ENCODE results near the gene HLA-C.
A peak's percentile ranks its signal among the peaks of the same experiment; 100 is the strongest.
"Not testable (repeated sequence)": the region's sequence is repeated elsewhere in the genome, so short reads cannot be mapped to it uniquely, and the experiment has no call there.

HLA-C gene

GRCh38 chr6:31289788-31290187, 17.9 kb upstream of the HLA-C start:
- H3K4me1 Mint-ChIP-seq, result peaks cover 3% of the 10 kb centered on the region
- H3K4me3 Mint-ChIP-seq, result no peak overlapping the region
- ATAC-seq (ENCODE audit: low read depth) (no peak), DNase-seq (ENCODE audit: low spot score in 2 of 2) (no peak)
- no peaks in the 10 kb centered on the region for H3K9me3 Mint-ChIP-seq
- peaks cover 12% of the 10 kb centered on the region for H3K27me3 Mint-ChIP-seq
- H3K27ac Mint-ChIP-seq, result no peak overlapping the region
- no peaks in the 10 kb centered on the region for H3K36me3 Mint-ChIP-seq

- Mint-ChIP-seq H3K27ac (no peak overlapping the region), H3K9me3 (no peaks in the 10 kb centered on the region), H3K27me3 (peaks cover 12% of the 10 kb centered on the region)
Measured at GRCh38 chr6:31287619-31288018, 15.7 kb upstream of the HLA-C start.

GRCh38 chr6:31285982-31286381, 14.1 kb upstream of the HLA-C start:
- H3K27me3 Mint-ChIP-seq, result peaks cover 5% of the 10 kb centered on the region
- H3K4me1 Mint-ChIP-seq, result peaks cover 3% of the 10 kb centered on the region
- ATAC-seq (ENCODE audit: low read depth) (no peak), DNase-seq (ENCODE audit: low spot score in 2 of 2) (no peak)
- no peak overlapping the region for H3K4me3 Mint-ChIP-seq
- peaks cover 2% of the 10 kb centered on the region for H3K36me3 Mint-ChIP-seq
- peaks cover 3% of the 10 kb centered on the region for H3K9me3 Mint-ChIP-seq
- no peak overlapping the region for H3K27ac Mint-ChIP-seq

More at GRCh38 chr6:31287619-31288018, 15.7 kb upstream of the HLA-C start:
- Mint-ChIP-seq H3K4me1 (peaks cover 3% of the 10 kb centered on the region), H3K4me3 (no peak overlapping the region), H3K36me3 (peaks cover 2% of the 10 kb centered on the region)
- ATAC-seq (ENCODE audit: low read depth), result no peak
- DNase-seq (ENCODE audit: low spot score in 2 of 2), result no peak

- Mint-ChIP-seq H3K27ac (no peak overlapping the region), H3K4me1 (peaks cover 3% of the 10 kb centered on the region), H3K9me3 (peaks cover 3% of the 10 kb centered on the region), H3K27me3 (peaks cover 5% of the 10 kb centered on the region), H3K36me3 (peaks cover 2% of the 10 kb centered on the region), H3K4me3 (no peak overlapping the region)
- ATAC-seq (ENCODE audit: low read depth) (no peak), DNase-seq (ENCODE audit: low spot score in 2 of 2) (no peak)
Measured at GRCh38 chr6:31285486-31285885, 13.6 kb upstream of the HLA-C start.

GRCh38 chr6:31279647-31280046, 7.8 kb upstream of the HLA-C start:
- not testable (repeated sequence) for H3K4me1 Mint-ChIP-seq; ATAC-seq (ENCODE audit: low read depth); DNase-seq (ENCODE audit: low spot score in 2 of 2); H3K4me3 Mint-ChIP-seq; H3K36me3 Mint-ChIP-seq; H3K9me3 Mint-ChIP-seq; H3K27ac Mint-ChIP-seq; H3K27me3 Mint-ChIP-seq

GRCh38 chr6:31272836-31273626, 1.1 kb upstream of the HLA-C start:
- DNase-seq (ENCODE audit: low spot score in 2 of 2), result no peak
- Mint-ChIP-seq H3K4me1 (peaks cover 30% of the 10 kb centered on the region), H3K9me3 (peaks cover 2% of the 10 kb centered on the region), H3K36me3 (peaks cover 20% of the 10 kb centered on the region), H3K27me3 (no peaks in the 10 kb centered on the region), H3K27ac (peak overlapping the region; percentile 100), H3K4me3 (peak overlapping the region; percentile 98)
- ATAC-seq (ENCODE audit: low read depth), result no peak

GRCh38 chr6:31272436-31272835, 544 bp upstream of the HLA-C start:
- ATAC-seq (ENCODE audit: low read depth), result peak; percentile 12
- Mint-ChIP-seq H3K4me1 (peaks cover 34% of the 10 kb centered on the region), H3K36me3 (peaks cover 25% of the 10 kb centered on the region), H3K9me3 (peaks cover 2% of the 10 kb centered on the region), H3K27ac (peak overlapping the region; percentile 100), H3K4me3 (peak overlapping the region; percentile 98), H3K27me3 (no peaks in the 10 kb centered on the region)
- DNase-seq (ENCODE audit: low spot score in 2 of 2), result no peak

GRCh38 chr6:31270788-31271640, 878 bp downstream of the HLA-C start:
- H3K9me3 Mint-ChIP-seq, result peaks cover 2% of the 10 kb centered on the region
- DNase-seq (ENCODE audit: low spot score in 2 of 2), result peak in 1 of 2 donors; percentile 45
- peaks cover 26% of the 10 kb centered on the region for H3K36me3 Mint-ChIP-seq
- H3K4me1 Mint-ChIP-seq, result peaks cover 37% of the 10 kb centered on the region
- H3K27ac Mint-ChIP-seq, result peak overlapping the region; percentile 100
- no peaks in the 10 kb centered on the region for H3K27me3 Mint-ChIP-seq
- H3K4me3 Mint-ChIP-seq, result peak overlapping the region; percentile 98
- peak; percentile 23 for ATAC-seq (ENCODE audit: low read depth)

- no peaks in the 10 kb centered on the region for H3K9me3 Mint-ChIP-seq
- peaks cover 30% of the 10 kb centered on the region for H3K4me1 Mint-ChIP-seq
- H3K36me3 Mint-ChIP-seq, result peaks cover 24% of the 10 kb centered on the region
- H3K4me3 Mint-ChIP-seq, result peak overlapping the region; percentile 98
- ATAC-seq (ENCODE audit: low read depth) (no peak), DNase-seq (ENCODE audit: low spot score in 2 of 2) (peak in 1 of 2 donors; percentile 31)
- peak overlapping the region; percentile 100 for H3K27ac Mint-ChIP-seq
- H3K27me3 Mint-ChIP-seq, result no peaks in the 10 kb centered on the region
Measured at GRCh38 chr6:31268836-31269235, 3.1 kb downstream of the HLA-C start.

GRCh38 chr6:31268369-31268765, 3.5 kb downstream of the HLA-C start:
- Mint-ChIP-seq H3K4me1 (peaks cover 28% of the 10 kb centered on the region), H3K9me3 (no peaks in the 10 kb centered on the region), H3K27ac (peak overlapping the region; percentile 100), H3K27me3 (no peaks in the 10 kb centered on the region), H3K4me3 (peak overlapping the region; percentile 41), H3K36me3 (peaks cover 25% of the 10 kb centered on the region)
- ATAC-seq (ENCODE audit: low read depth) (no peak), DNase-seq (ENCODE audit: low spot score in 2 of 2) (no peak)

- H3K27ac Mint-ChIP-seq, result peak overlapping the region; percentile 100
- H3K4me1 Mint-ChIP-seq, result peaks cover 24% of the 10 kb centered on the region
- ATAC-seq (ENCODE audit: low read depth) (no peak), DNase-seq (ENCODE audit: low spot score in 2 of 2) (peak; percentile 31 to 33)
- peaks cover under 1% of the 10 kb centered on the region for H3K9me3 Mint-ChIP-seq
- H3K36me3 Mint-ChIP-seq, result peaks cover 29% of the 10 kb centered on the region
- H3K4me3 Mint-ChIP-seq, result peak overlapping the region; percentile 41
- no peaks in the 10 kb centered on the region for H3K27me3 Mint-ChIP-seq
Measured at GRCh38 chr6:31267651-31268368, 4.1 kb downstream of the HLA-C start.

GRCh38 chr6:31266567-31267360, 5.1 kb downstream of the HLA-C start:
- DNase-seq (ENCODE audit: low spot score in 2 of 2) (no peak), ATAC-seq (ENCODE audit: low read depth) (peak; percentile 5)
- Mint-ChIP-seq H3K36me3 (peaks cover 27% of the 10 kb centered on the region), H3K9me3 (peaks cover 7% of the 10 kb centered on the region), H3K4me1 (peaks cover 19% of the 10 kb centered on the region), H3K27me3 (no peaks in the 10 kb centered on the region), H3K27ac (peak overlapping the region; percentile 100), H3K4me3 (peak overlapping the region; percentile 25)

- H3K27ac Mint-ChIP-seq, result peak overlapping the region; percentile 100
- peaks cover 27% of the 10 kb centered on the region for H3K36me3 Mint-ChIP-seq
- H3K9me3 Mint-ChIP-seq, result peaks cover 8% of the 10 kb centered on the region
- ATAC-seq (ENCODE audit: low read depth) (peak; percentile 1), DNase-seq (ENCODE audit: low spot score in 2 of 2) (no peak)
- peaks cover 1% of the 10 kb centered on the region for H3K27me3 Mint-ChIP-seq
- H3K4me3 Mint-ChIP-seq, result no peak overlapping the region
- peaks cover 19% of the 10 kb centered on the region for H3K4me1 Mint-ChIP-seq
Measured at GRCh38 chr6:31265926-31266325, 6.0 kb downstream of the HLA-C start.

All from memory B cell (primary cell).